ENCODE data around the gene RAB5IF.
"Not testable (repeated sequence)": the region's sequence is repeated elsewhere in the genome, so short reads cannot be mapped to it uniquely, and the experiment has no call there.

The RAB5IF gene

GRCh38 chr20:36632487-36633284 lies 27.1 kb downstream of the RAB5IF start:
- no peak for TF ChIP-seq CTCF (IDR thresholded peaks at IDR 0.05; ENCODE audit: low read depth, low read length)
- no peak for DNase-seq (ENCODE audit: extremely low read depth, low read depth)

GRCh38 chr20:36633285-36633772 lies 27.8 kb downstream of the RAB5IF start:
- no peak for TF ChIP-seq CTCF (IDR thresholded peaks at IDR 0.05; ENCODE audit: low read depth, low read length)
- DNase-seq (ENCODE audit: extremely low read depth, low read depth), result no peak

GRCh38 chr20:36634342-36634741 lies 28.8 kb downstream of the RAB5IF start:
- TF ChIP-seq CTCF (IDR thresholded peaks at IDR 0.05; ENCODE audit: low read depth, low read length), result no peak

GRCh38 chr20:36638876-36639400 lies 33.4 kb downstream of the RAB5IF start:
- DNase-seq (ENCODE audit: extremely low read depth, low read depth), result not testable (repeated sequence)

More at GRCh38 chr20:36634342-36634741, 28.8 kb downstream of the RAB5IF start:
- DNase-seq (ENCODE audit: extremely low read depth, low read depth), result no peak

GRCh38 chr20:36641506-36641843 lies 35.9 kb downstream of the RAB5IF start:
- no peak for DNase-seq (ENCODE audit: extremely low read depth, low read depth)
- no peak for TF ChIP-seq CTCF (IDR thresholded peaks at IDR 0.05; ENCODE audit: low read depth, low read length)

- no peak for TF ChIP-seq CTCF (IDR thresholded peaks at IDR 0.05; ENCODE audit: low read depth, low read length)
- DNase-seq (ENCODE audit: extremely low read depth, low read depth), result no peak
These were observed 36.6 kb downstream of the RAB5IF start for GRCh38 chr20:36642136-36642535.

GRCh38 chr20:36644032-36644705 lies 38.6 kb downstream of the RAB5IF start:
- no peak for DNase-seq (ENCODE audit: extremely low read depth, low read depth)
- TF ChIP-seq CTCF (IDR thresholded peaks at IDR 0.05; ENCODE audit: low read depth, low read length), result no peak
